GM21825 (cell line): ENCODE measurements around the gene FAF2.
"Not testable (repeated sequence)": the region's sequence is repeated elsewhere in the genome, so short reads cannot be mapped to it uniquely, and the experiment has no call there.

Experiments
- ATAC-seq: cut with Tn5 transposase; IDR thresholded peaks from one replicate; pipeline ENCODE4 v1.9.1; 2021; ENCODE audit warnings: mild to moderate bottlenecking, moderate library complexity; ENCODE audit not compliant: unreplicated experiment

The FAF2 gene

DNA sequence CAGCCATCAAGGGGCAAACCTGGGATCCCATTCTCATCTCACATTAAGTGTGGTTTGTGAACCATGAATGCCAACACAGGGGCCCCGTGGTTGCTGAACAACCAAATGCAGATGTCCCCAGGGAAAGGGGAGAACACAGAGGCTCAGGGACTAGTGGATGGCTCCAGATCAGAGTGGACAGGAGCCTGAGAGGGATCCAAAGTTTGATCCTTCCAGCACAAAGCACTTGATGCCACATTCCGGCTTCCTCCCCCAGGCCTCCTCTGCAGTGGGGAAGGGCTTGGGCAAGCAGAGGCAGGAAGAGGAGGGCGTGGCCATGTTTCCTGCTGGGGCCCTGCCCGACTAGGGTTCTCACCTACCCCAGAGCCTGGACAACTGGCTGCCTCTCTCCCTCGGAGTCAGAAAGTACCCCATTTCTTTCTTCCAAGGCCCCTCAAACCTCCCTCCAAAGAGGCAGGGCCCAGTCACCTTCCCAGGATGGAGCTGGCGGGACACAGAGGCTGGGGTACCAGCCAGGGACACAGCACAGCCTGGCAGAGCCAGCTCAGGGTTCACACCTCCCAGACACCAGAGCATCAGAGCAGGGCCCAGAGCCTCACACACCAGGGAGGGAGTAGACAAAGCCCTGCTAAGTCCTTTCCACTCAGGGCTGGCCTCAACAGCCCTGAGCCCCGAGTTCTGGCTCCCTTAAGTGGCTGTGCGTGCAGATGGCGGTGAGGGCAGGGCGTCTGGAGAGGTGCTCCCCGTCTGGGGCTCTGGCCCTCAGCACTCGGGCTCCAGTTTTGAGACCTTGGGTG is 93.4 kb downstream of the FAF2 start:
- ATAC-seq = no peak

DNA sequence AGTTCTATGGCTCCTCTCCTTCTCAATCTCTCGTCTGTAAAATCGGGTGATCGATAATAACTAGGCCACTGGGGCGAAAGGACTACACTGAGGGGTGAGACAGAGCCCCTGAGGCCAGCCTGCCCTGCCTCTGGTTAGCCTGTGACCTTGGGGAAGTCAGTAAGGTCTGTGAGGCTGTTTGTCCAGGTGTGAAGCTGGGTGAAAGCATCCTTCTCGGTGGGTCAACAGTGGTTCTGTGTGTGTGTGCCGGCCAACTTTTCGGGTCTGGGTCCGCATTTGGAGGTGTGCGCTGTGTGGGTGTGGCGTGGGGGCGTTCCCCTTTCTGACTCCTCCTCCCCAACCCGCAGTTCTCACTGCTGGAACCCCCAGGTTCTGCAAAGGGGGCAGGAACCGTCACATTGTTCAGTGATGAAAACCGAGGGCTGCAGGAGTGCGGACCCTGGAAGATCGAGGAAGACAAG is 94.0 kb downstream of the FAF2 start:
- ATAC-seq = no peak

DNA sequence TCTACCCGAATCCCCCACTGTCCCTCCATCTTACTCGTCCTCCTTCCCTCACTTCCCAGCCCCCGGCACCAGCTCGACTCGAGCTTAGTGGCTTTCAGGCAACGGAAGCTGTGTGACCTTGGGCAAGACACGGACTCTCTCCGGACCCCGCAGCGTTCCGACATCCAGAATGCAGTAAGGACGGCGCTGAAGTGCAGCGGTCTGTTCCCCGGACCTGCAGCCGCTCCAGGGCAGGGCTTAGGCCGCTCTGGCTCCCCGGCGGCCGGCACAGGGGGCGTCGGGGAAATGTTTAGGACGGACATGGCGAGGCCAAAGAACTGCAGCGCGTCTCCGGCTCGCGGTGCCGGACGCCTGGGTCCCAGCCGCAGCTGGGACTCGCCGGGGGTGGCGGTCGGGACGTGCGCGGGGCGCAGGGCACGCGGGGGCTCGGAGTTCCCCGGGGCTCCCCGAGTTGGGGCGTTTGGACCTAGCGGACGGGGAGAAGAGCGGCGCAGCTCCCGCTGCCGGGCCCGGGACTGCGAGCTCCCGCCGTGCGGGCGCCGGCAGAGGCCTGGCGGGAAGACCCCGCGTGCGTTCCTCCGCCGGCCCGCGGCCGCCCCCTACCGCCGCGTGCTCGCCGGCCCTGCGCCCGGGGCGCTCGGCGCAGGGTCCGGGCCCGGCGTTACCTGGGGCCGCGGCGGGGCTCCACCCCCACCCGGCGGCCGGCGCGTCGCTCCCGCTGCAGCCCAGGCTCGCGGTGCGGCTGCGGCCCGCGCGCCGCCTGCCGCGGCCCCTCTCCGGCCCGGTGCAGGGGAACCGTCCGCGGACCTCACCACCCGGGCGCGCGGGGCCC is 94.6 kb downstream of the FAF2 start:
- ATAC-seq = peak; percentile 38

DNA sequence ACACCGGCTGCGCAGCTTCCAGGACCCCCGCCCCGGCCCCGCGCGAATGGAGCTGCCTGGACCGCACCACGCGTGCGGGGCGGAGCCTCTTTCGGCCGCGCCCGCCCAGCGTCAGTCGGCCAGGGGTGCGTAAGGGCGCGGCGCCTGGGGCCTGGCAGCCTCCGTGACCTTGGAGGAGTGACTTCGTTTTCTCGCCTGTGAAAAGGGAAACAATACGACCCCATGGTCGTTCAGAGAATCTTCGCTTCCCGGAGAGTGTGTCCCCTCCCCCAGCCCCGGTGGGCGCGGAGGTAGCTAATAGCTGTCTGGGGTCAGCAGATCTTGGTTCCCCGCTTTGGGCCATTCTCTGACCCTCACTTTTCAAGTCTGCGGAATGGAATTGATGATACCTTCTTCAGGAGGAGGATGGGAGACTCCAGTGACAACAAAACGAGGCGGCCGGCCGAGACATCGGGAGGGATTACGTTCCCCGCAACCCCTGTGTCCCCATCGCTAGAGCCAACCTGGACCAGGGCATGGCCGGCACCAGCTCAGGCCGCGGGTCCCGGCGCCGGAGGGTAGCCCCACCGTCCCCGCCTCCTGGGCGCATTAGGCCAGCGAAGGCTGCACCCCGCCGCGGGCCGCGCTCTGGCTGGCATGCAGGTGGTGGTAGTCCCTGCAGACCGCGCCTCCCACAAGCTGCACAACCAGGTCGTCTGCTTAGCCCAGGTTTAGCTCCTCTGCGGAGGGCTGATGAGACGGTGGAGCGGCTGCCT is 95.4 kb downstream of the FAF2 start:
- ATAC-seq = peak; percentile 55

DNA sequence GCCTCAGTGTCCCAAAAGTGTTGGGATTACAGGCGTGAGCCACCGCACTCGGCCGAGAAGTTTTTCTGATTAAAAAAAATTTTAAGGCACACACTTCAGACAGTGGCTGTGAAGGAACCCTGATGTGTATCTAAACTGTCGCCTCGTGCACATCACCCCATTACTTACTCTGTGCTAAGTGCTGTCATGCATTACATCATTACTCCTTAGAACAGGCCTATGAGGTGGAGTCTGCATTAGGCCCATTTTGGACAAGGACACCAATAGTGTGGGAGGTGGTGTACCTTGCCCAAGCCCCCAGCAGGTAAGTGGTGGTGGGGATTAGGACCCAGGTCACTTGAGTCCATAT is 97.2 kb downstream of the FAF2 start:
- no peak for ATAC-seq

DNA sequence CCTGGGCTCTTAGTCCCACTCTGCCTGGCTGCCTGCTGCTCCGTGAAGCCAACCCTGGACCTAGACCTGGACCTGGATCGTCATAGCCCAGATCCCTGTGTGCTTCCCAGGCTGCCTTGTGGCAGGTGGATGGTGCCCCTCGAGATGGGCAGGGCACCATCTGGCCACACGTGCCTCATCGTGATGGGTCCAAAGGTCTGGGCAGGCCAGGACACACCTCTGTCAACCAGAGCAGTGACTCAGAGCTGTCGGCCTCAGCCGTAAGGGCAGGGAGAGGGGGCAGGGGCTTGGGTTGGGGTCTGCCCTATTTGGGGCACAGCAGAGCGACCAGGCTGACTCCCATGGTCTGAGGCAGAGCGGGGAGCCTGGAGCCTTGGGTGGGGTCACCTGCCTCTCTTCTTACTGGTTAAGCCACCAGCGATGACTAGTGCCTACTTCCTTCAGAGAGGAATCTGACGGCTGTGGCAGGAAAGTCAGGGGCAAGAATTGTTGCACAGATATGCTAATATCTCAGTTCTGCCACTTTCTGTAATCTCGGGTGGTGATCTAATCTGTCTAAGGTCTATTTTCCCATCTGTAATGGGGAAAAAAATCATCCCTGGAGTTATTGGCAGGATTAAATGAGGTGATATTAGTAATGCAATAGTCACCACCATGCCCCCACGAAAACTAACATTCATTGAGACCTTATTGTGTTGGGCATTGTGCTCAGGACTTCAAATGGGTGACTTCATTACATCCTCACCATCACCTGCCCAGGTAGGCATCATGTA is 97.7 kb downstream of the FAF2 start:
- ATAC-seq = no peak

DNA sequence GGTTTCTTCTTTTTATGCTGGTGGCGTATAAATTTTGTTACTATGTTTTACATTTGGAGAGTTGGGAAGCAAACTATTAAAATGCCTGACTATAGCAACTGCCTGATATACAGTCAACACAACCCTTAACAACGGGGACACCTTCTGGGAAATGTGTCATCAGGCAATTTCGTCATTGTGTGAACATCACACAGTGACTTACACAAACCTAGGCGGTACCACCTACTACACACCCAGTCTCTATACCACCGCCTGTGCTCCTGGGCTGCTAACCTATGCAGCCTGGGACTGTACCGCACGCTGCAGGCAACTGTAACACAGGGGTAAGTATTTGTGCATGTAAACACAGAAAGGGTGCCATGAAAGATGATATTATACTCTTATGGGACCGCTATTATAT is 99.6 kb downstream of the FAF2 start:
- ATAC-seq = no peak

DNA sequence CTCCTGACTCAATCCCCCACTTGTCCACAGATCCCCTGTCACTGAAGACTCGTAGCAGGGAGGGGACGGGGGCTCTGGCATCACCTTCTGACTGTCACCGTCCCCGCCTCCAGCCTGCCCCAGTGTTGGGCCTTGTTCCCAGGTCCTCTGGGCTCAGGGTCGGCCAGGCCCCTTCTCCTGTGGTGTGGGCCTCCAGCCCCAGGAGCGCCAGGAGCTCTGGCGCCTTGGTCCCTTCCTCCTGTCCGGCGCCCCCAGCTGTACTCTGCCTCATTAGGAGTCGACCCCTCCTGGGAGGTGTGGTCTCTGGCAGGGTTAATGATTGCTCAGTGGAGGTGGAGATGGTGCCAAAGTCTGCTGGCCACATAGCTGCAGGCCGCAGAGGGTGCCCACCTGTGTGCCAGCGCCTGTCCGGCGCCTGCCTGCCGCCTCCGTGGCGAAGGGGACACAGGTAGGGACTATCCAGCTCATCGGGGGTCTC is 100.8 kb downstream of the FAF2 start, which contains the start of gene CDHR2:
TSS of gene CDHR2 (plus strand) at position 376 of the 478 bp plus-strand sequence. CDS start 16,011 bp downstream, outside the sequence.
- ATAC-seq = no peak

DNA sequence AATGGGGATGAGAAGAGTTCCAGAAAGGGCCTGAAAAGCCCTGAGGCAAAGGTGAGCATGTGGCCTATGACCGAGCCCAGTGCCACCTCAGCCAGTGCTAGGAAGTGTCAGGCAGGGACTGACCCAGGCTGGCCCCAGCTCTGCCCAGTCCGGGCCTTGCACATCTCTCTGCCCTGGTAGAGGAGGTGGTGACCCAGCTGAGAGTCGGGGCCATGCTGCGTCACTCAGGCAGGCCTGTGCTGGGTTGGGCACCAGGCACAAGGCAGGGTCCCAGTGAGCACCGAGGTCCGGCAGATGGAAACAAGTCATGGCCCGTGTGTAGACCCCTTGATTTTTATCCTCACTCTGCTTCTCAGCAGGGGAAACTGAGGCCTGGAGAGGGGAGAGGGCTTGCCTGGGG is 101.7 kb downstream of the FAF2 start:
- ATAC-seq = no peak

DNA sequence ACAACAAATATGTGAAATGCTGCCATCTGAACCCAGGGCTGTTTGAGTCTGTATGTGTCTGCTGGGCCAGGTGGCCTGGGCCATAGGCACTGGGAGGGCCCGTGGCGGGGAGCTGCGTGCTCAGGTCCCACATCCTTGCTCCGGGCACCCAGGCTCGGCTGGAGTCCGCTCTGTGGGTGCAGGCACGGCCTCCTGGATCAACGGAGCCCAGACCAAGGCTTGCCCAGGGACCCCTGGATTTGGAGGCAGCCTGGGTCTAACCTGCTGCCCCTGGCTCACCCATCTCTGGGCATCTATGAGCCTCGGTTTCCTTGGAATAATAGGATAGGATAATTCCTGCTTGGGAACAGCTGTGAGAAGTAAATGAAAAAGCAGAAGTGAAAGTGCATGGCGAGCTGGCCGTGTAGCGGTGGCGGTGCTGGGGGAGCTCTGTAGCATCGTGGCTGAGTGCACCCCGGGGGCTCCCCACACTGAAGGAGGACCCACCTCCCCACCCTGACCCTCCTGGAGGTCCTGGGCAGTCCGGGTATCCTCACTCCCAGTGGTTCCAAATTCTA is 102.2 kb downstream of the FAF2 start:
- no peak for ATAC-seq

DNA sequence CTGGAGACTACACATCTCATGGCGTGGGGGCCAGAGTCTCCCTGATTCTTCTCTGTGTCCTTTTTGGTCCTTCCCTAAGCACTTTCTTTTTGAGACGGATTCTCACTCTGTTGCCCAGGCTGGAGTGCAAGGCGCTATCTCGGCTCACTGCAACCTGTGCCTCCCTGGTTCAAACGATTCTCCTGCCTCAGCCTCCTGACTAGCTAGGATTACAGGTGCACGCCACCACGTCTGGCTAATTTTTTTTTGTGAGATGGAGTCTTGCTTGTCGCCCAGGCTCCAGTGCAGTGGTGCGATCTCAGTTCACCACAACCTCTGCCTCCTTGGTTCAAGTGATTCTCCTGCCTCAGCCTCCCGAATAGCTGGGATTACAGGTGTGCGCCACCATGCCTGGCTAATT is 102.8 kb downstream of the FAF2 start:
- not testable (repeated sequence) for ATAC-seq

DNA sequence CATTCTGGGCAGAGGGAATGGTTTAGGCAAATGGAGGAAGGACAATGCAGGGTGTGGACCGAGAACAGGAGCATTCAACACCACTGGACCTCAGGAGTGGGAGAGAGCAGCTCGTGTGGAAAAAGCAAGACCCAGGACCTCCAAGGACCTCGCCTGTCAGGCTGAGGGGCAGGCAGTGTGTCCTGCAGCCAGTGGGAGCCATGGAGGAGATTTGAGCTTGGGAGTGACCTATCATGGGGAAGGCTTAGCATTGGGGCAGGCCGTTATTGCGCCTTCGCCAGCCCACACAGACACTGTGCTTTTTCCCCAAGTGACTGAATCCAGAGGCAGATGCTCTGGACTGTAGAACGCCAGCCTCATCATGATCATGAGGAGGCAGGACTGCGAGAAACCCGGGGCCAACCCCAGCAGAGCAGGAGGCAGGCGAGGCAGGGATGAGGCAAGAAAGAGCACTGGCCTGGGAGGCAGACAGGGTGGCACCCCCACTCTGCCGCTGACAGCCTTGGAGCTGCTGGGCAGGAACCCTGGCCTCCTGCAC is 104.2 kb downstream of the FAF2 start:
- ATAC-seq = no peak

DNA sequence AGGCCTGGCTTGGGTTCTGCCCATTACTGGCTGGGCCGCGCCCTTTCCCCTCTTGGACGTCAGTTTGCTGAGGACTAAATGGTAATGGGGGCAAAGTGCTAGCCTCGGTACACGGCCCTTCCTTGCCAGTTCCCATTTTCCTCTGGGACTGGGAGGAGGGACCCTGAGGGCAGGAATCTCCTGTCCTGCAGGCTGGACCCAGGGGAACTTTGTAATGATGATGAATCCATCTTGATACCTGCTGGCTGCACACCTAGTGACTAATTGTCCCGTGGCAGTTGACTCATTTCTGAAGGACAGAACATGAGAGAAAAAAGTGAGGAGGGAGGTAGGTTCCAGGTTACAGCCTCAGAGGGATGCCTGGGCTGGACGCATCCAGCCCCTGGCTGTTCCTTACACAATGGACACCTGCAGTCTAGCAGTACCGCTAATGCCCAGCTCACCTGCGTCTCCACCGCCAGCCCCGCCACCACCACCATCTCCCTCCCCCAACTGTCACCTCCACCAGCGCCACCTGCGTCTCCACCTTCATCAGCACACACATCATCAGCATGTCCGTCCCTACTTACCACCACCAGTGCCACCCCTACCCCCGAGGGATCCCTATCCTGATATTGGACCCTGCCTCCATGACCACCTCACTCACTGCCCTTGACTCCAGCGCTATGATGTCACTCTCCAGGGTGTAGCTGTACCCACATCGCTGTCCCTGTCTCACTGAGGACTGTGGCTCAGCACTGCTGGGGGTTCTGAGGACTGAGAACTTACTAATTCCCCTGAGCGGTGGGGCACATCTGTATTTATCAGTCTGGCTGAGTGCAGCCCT is 105.3 kb downstream of the FAF2 start:
- ATAC-seq = no peak

DNA sequence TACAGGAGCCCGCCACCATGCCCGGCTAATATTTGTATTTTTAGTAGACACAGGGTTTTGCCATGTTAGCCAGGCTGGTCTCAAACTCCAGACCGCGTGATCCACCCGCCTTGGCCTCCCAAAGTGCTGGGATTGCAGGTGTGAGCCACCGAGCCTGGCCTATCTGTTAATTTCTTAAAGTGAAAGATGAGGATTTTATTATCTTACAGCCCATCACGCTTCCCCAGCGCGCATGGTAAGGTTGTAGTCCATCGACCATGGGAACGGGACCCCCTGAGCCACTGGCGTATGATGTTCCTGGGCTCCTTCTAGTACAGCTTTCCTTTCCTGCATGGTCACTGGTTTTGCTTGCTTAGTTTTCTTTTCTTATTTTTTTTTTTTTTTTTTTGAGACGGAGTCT is 109.7 kb downstream of the FAF2 start:
- ATAC-seq = no peak
